Activated CD8-positive, alpha-beta memory T cell treated with anti-CD3 and anti-CD28 coated beads, Interleukin-2, amount 50 U/mL, for 48 hours (primary cell): ENCODE measurements around the gene OSTF1.
A peak's percentile ranks its signal among the peaks of the same experiment; 100 is the strongest.

ENCODE experiments used
- DNase-seq: peaks from one replicate; pipeline ENCODE4 v3.0.0-alpha.2; 2020

The OSTF1 gene, protein sequence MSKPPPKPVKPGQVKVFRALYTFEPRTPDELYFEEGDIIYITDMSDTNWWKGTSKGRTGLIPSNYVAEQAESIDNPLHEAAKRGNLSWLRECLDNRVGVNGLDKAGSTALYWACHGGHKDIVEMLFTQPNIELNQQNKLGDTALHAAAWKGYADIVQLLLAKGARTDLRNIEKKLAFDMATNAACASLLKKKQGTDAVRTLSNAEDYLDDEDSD

DNA sequence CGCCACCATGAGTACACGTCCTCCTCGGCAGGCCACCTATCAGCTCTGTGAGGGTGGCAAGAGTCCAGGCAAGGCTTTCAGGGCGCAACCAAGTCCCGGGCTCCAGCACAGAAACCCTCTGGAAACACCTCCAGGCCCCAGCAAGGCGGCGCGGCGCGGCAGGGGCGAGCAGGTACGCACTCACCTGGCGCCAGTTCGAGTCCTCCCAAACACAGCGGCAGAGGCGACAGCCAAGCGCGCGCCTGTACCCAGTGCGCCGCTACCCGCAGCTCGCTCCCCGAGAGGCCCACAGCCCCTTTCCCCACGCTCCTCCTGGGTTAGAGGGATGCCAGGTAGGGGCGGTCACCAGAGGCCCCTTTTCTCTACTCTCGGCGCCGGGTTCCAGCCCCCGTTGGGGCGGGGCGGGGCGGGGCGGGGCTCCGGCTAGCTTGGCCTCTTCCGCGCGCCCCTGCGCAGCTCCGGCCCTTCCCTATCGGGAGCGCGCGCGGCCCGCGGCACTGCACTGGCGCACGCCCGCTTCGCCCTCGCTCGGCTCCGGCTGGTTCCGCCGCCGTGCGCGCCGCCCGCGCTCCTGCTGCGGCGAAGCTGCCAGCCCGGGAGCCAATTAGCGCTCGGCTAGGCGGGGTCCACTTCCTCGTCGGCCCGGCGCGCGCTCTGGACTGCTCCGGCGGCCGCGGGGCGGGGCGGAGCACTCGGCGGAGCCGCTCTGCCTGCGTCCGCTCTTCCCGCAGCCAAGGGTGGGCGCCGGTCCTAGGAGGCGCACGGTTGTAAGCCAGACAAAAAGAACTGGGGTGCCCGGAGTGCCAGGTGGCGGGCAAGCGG lies at the start of gene OSTF1, which contains the start of gene NMRK1:
Gene OSTF1 (plus strand): TSS at position 691 of the 822 bp plus-strand sequence. CDS start 179 bp downstream, outside the sequence.
Gene NMRK1 (minus strand): TSS at position 332 of the 822 bp plus-strand sequence. CDS start 5,040 bp downstream, outside the sequence.
- DNase-seq, result peak; percentile 95

DNA sequence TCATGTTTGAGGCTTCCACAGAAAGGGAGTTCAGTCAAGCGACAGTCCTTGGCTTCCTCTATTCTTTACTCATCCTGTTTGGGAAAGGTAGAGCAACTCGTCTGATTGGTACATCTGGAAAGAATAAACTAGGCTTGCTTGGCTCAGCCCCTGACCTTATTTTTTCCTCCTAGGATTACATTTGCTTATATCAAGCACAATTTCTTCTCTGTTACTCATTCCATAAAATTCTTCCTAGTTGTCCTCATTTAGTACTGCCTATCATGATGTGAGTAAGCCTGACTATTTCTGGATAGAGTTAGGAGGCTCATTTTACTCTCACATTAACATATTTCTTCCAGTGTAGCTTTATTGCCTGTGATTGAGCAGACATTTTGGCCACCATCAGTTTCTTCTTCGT lies 49.3 kb upstream of the OSTF1 start:
- DNase-seq, result no peak

DNA sequence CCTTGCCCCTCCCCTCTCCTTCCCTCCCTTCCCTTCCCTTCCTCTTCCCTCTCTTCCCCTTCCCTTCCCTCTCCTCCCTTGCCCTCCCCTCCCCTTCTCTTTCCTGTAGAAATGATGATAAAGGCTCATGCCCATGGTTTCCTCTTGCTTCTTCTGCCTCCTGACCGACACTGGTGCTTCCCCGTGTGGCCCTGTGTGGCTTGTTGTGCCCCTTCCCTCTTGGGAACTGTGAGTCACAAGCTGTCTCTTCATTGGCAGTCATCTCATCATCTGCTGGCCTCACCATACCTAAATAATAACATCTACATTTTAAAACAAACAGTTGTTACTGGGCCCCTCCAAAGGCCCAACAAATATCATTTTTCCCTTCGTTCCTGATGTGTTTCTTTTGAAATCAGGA lies 48.5 kb upstream of the OSTF1 start:
- no peak for DNase-seq

DNA sequence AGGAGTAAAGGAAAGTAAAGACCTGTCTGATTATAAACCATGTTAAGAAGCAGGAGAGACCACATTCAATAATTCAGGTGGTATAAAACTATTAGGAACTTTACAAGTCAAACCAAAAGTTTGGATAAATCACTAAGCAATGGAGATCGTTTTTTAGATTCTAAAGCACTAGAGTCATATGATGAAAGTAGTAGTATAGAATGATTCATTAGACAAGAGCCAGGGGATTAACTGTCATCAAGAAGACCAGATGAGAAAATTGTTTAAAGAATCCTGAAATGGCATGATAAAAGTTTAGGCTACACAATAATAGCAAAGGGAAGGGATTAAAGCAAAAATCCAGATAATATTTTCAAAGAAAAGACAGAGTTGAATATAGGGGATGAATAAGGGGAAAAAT lies 47.3 kb upstream of the OSTF1 start:
- DNase-seq, result no peak

DNA sequence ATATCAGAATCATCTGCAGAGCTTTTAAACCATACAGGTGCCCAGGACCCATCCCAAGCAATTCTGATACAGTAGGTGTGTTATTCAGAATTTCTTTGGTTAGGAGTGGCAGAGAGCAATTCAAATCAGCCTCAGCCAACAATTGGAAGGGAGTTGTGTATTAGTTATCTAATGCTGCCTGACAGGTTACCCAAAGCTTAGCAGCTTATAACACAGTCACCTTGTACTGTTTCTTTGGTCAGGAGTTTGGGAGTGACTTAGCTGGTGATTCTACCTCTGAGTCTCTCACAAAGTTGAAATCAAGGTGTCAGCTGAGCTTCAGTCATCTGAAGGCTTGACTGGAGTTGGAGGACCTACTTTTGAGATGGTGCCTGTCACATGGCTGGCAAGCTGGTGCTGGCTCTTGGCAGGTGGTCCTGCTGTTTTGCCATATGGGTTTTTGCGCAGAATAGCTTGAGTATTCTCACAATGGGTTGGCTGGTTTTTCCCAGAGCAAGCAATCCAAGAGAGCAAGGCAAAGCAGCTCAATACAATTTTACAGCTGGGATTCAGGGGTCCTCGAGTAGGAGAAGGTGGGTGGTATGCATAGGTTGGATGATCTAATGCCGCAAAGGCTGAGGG lies 41.5 kb upstream of the OSTF1 start:
- DNase-seq, result no peak

DNA sequence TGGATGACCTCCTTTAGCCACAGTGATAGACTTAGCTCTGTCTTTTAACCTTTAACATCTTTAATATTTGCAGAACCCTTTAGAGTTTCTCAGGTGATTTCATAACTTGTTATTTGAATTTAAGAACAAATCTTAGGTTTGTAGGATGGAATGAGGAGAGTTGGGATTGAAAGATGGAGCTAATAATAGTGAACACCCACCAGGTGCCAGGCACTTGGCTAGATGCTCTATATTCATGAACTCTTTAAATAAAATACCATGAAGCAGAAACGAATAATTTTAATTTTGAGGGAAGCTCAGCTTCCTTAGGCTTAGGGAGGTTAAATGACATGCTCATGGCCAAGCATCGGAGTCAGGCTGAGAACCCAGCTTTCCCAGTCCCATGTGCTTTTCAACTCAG lies 40.8 kb upstream of the OSTF1 start:
- no peak for DNase-seq

DNA sequence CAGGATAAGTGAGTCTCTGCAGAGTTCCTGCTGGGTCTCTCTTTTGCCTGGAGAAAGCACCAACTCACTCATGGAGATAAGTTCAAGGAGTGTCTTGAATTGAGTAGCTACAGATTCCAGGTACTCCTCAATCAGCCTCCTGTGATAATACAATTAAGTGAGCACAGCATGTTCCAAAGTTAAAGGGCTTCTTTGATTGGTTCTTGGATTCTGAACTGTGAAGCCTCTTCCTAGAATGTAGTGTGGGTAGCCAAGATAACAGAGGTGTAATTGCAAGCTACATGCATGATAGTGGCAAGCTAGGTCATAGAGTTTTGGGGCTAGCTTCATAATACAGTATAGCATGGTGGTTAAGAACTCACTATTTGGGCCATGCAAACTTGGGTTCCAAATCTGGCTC lies 37.0 kb upstream of the OSTF1 start:
- DNase-seq, result no peak

DNA sequence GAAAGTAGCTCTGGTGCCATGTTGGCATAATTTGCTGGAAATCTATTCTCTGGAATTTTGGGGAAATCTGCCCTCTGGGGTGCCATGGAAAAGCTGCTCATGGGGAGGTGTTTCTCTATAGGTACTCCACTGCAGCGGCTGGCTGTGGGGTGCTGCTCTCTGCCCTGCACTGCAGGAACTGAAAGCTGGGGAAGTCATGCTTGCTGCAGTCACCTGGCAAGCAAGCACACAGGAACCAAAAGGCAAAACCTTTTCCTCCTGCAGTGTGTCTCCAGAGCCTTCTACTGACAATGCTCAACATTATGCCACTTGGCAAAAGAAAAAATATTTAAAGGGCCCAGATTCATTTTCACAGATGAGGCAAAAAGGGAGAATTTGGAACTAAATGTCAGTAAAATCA lies 34.4 kb upstream of the OSTF1 start:
- no peak for DNase-seq

DNA sequence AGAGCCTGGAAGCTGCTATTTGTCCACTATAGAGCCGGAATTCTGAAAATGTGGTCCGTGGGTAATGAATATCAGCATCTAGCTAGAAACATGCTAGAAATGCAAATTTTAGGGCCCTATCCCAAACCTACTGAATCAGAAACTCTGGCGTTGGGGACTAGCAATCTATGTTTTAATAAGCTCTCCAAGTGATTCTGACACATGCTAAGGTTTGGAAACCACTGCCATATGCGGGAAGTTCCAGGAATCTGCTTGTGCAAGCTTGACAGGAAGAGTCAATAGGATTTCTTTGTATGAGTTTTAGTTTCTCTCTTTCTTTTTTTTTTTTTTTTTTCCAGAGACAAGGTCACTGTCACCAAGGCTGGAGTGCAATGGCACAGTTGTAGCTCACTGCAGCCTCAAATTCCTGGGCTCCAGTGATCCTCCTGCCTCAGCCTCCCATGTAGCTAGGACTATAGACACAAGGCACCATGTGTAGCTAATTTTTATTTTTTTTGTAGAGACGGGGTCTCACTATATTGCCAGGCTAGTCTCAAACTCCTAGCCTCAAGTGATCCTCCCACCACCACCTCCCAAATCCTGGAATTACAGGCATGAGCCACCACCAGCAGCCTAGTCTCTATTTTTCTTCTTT lies 33.8 kb upstream of the OSTF1 start:
- DNase-seq, result no peak

DNA sequence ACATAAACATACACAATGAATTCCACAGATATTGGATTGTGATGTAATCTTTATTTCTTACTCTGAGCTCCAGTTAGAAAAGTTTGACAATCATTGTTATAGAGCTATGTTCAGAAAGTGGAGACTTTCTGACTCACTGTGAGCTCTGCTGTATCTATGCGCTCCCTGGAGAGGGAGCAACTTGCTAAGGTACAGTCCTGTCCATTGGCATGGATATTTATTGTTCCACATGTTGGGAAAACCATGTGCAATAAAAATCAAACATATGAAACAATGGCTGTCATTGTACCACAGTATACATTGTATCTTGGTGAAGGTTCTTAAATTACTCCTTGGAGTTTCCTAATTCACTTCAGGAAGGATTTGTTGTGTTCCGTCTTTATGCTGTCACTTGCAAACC lies 27.1 kb upstream of the OSTF1 start:
- no peak for DNase-seq

DNA sequence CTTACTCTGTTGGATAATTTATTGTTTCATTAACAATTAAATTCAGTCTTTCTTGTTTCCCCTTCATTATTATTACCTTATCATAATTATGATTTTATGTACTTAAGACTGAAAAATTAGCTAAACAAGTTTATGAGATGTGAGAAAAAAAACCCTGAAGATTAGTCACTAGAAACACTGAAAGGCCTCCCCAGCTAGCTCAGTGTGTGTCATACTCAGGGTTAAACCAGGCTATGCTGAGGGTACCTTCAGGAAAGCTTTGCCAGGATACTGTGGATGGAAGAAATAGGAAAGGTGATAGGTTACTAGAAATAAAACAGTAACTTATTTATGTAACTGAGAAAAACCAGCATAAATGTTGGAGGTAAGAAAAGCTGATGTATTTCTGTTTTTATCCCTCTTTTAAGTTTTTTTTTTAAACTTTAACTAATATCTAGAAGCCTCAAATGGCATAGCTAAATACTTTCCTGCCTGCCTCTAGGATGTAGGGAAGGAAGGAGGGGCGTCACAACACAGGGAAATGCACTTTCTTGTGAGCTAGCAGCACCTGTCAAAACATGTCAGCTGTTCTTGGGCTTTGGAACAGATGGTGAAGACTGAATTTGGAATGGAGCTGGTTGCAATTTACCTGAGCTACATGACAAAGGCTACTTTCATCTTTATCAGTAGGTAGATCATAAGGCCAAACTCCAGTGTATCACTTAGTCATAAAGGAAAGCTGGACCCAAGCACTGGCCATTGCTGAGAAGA lies 24.6 kb upstream of the OSTF1 start:
- DNase-seq, result no peak

DNA sequence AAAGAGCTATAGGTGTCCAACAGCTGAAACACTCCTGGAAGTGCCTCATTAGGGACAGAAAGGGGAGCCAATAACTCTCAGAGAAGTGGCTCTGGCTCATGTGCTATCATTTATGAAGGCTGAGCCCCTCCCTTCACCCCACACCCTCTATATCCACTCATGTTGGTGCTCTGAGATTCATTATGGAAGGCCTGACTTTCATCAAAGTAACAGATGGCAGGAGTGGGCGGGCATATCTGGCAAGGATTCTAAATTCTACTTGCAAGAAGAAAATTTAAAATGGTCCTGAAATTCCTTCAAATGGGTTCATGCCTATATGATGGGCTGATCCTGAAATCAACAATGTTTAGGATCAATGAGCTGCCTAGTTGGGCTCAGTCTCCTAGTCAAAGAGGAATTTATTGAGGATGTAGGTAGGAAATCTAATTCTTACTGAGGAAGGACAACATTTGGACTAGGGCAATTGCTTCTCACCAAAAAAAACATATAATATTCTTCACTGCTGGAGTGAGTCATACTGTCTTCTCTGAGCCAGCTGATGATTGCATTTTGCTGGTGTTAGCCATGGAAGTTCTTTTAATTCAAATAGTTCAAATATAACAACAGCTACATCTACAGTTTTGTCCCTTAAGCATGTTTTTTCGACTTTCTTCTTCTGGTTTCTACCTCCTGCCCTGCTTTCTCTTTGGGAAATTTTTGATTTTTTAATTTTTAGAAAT lies 23.8 kb upstream of the OSTF1 start:
- no peak for DNase-seq

DNA sequence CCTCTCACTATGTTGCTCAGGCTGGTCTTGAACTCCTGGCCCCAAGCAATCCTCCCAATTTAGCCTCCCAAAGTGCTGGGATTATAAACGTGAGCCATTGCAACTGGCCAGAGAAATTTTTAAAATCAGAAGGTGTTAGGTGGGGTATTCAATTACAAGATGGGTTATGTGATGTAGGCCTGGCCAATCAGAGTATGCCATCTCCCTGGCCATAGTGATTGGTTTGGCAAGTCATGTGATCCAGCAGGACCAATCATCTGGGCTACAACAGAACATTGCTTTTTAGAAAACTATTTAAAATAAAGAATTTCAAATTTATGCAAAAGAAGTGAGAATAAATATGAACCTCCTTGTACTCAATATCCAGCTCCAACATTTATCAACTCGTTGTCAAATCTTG lies 22.8 kb upstream of the OSTF1 start:
- DNase-seq, result no peak

DNA sequence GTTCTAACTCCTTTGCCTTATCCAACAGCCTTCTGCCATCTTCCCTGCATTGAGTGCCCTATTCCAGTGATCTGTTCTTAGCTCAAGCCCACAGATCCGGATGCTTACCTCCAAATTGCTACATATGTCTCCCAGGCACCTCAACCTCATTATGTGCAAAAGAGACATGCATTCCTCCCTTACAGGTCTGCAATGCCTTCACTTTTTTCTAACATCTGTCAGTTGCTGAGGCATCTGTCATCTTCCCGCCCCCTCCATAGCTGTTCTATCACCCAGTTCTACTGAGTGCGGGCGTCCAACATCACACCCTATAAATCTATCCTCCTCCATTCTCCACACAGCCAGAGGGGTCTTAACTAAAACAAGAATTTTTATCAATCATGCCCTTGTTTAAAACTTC lies 20.4 kb upstream of the OSTF1 start:
- DNase-seq, result no peak

DNA sequence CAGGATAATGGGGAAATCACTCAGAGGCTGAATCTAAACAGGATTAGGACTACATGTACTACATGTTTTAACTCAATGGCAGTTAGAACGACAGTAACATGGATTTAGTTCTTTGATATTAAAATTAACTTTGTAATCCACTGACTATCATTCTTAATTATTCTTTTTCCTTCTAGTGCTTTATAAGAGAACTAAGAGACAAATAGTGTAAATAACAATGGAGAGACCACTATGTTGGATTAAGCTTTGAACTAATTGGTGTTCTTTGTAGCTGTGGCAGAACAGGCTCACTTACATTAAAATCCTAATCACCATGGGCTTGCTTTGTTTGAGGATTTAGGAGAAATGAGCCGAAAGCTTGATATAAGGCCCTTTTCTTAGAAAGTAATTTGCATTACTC lies 19.1 kb upstream of the OSTF1 start:
- DNase-seq, result no peak

DNA sequence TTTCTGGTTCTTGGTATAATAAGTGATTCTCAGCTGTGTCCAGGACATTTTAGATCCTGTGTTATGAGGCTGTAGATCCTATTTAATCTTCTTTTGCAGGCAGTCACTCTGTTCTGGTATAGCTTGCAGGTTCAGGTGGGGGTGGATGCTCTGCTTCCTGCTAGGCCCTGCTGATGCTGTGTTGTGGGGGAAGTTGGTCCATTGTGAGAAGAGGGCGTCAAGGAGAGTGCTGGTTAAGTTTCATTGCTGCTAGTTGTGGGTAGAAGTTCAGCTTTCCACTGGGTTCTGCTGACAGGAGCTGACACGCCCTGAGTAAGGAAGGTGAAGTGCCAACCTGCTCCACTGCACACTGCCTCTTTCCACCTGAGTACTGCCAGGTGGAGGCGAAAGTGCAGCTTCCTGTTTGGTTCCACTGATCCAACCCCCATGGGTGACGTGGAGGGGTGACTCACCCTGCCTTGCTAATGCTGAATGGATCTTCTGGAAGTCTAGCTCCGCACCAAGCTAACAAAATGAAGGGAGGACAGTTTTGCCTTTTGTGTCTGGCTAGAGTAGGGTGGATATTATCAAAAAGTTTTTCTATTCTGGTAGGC lies 16.7 kb upstream of the OSTF1 start:
- peak; percentile 70 for DNase-seq

DNA sequence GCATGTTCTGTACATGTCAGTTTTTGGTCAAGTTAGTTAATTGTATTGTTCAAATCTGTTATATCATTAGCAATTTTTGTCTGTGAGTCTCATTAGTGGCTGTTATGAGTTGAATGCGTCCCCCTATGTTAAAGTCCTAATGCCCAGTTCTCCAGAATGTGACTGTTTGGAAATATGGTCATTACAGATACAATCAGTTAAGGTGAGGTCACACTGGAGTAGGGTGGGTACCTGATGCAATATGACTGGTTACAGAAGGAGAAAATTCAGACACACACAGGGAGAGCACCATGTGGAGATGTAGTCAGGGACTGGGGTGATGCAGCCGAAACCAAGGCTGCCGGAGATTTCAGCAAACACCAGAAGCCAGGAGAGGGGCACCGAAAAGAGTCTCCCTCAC lies 15.4 kb upstream of the OSTF1 start:
- no peak for DNase-seq

DNA sequence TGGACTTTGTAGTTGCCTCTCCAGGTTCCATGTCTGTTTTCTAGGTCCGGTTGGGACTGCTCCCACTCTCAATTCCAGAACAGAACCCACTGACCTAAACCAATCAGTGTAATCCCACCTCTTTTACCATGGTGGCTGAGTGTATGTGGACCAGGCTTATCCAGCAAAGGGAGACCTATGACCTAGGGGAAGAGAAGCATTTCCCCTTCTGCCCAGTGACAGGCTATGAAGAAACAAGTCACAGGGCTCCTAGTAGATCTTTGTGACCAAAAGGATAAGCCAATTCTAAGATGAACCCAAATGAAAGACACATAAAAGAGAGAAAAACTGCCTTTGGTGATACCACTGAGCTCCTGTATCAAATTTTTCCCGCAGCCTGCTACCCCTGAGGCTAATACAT lies 6.7 kb upstream of the OSTF1 start:
- no peak for DNase-seq

DNA sequence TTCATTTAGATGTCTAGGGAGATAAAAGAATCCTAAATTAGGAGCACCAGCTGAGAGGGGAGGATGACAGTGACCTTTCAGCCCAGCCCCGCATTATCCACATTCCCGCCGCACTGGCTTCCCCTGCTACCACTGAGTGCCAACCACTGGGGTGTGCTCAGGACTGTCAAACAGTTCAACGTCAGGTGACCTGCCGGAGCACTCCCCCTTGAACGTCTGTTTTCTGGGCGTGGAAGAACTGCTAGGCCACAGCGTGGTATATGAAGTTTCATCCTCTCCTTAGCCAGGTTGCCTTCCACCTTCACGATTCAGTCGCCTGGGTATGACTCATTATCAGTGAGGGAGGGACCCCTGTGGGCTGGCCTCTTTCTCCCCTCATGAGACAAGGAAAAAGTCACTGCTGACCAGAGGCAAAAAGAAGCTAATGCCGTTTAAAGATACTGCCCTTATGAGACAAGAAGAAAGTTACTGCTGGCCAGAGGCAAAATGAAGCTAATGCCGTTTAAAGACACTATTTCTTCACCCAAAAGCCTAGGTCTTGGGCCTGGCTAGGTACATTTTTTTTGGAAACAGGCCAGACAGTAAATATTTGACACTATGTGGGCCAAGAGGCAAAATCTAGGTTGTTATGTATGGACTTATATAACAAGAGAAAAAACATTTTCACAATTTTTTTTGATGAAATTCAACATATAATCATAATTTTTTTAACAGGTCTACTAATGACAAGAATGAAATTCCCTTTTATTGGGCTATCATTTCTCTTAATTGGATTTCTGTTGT lies 4.9 kb upstream of the OSTF1 start:
- DNase-seq, result no peak

DNA sequence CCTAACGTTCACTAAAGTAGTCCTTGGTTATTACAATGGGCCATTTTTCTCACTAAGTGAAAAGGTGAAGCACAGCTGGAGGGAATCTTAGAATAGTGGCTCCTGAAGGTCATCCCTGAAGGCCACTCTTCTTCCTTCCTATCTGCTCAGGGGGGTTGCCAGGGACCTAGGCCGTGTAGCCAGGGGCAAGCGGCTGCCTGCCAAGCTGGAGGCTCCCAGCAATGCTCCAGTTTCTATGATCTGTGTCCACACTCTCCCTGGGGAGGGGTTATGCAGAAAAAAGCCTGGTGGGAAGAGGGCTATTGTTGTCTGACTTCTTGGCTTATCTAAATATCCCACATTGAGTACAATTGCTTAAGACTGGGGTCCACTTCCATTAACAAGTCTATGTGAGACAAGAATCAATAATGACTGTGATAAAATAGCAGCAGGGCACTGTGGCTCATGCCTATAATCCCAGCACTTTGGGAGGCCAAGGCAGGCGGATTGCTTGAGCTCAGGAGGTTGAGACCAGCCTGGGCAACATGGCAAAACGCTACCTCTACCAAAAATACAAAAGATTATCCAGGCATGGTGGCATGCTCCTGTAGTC lies 4.1 kb upstream of the OSTF1 start:
- no peak for DNase-seq

DNA sequence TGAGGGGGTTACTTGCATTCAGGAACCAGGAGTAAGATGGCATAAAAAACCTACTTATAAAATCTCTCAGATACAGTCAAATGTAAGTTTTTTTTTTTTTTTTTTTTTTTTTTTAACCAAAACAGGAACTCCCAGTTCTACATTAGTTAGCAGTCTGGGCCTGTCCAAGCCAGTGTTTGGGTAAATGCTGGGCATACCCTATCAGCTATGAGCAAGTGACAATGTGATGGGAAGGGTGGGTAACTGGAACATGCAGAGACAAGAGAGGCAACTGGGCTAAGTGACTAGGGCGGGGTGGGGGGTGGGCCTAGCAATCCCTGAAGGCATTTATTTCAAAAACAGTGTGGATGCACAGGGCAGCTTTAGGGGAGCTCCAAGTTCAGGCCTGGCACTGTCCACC lies 2.7 kb upstream of the OSTF1 start:
- no peak for DNase-seq
